ENCODE data around the gene HOXA6. TPM values are rescaled to one million over a fixed set of nuclear protein-coding genes. Genes with fewer than 3 reads are reported as not detected.

HOXA6 gene
- total and polyA plus RNA-seq, 9 of the 15 experiments (the other 6 are each of a cell fraction or from before 2014, with no cell fraction given): not detected

- Histone ChIP-seq H3K4me1 (replicated peaks in 1 of 2; ENCODE audit: control insufficient read depth in 2 of 2, insufficient read depth in 2 of 2, low read length in 2 of 2) (peaks cover 0 to 22% of the 10 kb centered on the region in 2 experiments; a peak in 2 of 5 replicates), H4K20me1 (replicated peaks; ENCODE audit: control insufficient read depth, insufficient read depth, low read length) (no peaks in the 10 kb centered on the region), H3K27ac (ENCODE audit: extremely low read depth, low read depth, low read length) (no peak overlapping the region), H3K79me2 (ENCODE audit: control insufficient read depth, insufficient read depth, low read length) (no peaks in the 10 kb centered on the region), H3K27me3 (ENCODE audit: control insufficient read depth in 2 of 2, insufficient read depth in 2 of 2, low read length in 2 of 2) (peaks cover 32 to 87% of the 10 kb centered on the region in 2 experiments), H3K9me3 (replicated peaks; ENCODE audit: control insufficient read depth, insufficient read depth, low read depth, low read length) (no peaks in the 10 kb centered on the region), H3K9ac (ENCODE audit: insufficient read depth in 1 of 2, low read depth in 2 of 2, low read length in 2 of 2) (no peak overlapping the region), H2AFZ (ENCODE audit: low read depth, low read length) (no peak overlapping the region), H3K9me1 (ENCODE audit: control insufficient read depth, insufficient read depth, low read length) (no peaks in the 10 kb centered on the region), H3K4me3 (no peak overlapping the region), H3K4me2 (ENCODE audit: insufficient read depth, low read length) (no peak overlapping the region), H3K36me3 (ENCODE audit: control insufficient read depth, insufficient read depth, low read length) (no peaks in the 10 kb centered on the region)
- WGBS (ENCODE audit: insufficient coverage, low coverage, missing lambda C conversion rate): 0% methylated on average over 11 of the region's 11 CpGs
- no peak for FAIRE-seq
- ATAC-seq: no peak
- POLR2A ChIA-PET: no interaction called here
- CTCF ChIA-PET (ENCODE audit: low intra/inter-chr PET ratio): no interaction called here
- DNase-seq (ENCODE audit: extremely low read depth in 1 of 4, low spot score in 3 of 4): no peak
- in situ Hi-C loops (cut with MboI): loop anchor here (10.0 kb wide), 1 partner anchor 291 kb away; no protein-coding TSS in a partner anchor
- intact Hi-C loops (cut with micrococcal nuclease): no loop called here
- no peak for TF ChIP-seq XRCC4 (IDR thresholded peaks at IDR 0.05; ENCODE audit: extremely low read depth, insufficient read depth, insufficient read length)
- TF ChIP-seq ARID2 (IDR thresholded peaks at IDR 0.05): no peak
- no peak for TF ChIP-seq ZC3H11A (IDR thresholded peaks at IDR 0.05; ENCODE audit: low read depth, low read length)
- no peak for TF ChIP-seq PTBP1 (IDR thresholded peaks at IDR 0.05; ENCODE audit: low read depth, low read length)
- no peak for TF ChIP-seq THRAP3 (IDR thresholded peaks at IDR 0.05; ENCODE audit: borderline replicate concordance)
- no peak for TF ChIP-seq L3MBTL2 (IDR thresholded peaks at IDR 0.05)
- no peak for TF ChIP-seq RBM14 (IDR thresholded peaks at IDR 0.05; ENCODE audit: borderline replicate concordance, insufficient read depth, low read depth, low read length)
- no peak for TF ChIP-seq CBX1 (IDR thresholded peaks at IDR 0.05; ENCODE audit: low read depth)
- no peak for TF ChIP-seq PPARD (CRISPR knock-in tag; IDR thresholded peaks at IDR 0.05)
- TF ChIP-seq RB1 (IDR thresholded peaks at IDR 0.05; ENCODE audit: low read depth): no peak
- TF ChIP-seq MAFK (IDR thresholded peaks at IDR 0.05; ENCODE audit: low read length): no peak
- no peak for TF ChIP-seq CREM (IDR thresholded peaks at IDR 0.05; ENCODE audit: low read depth)
- TF ChIP-seq ZNF57 (CRISPR knock-in tag; IDR thresholded peaks at IDR 0.05): no peak
- TF ChIP-seq TSHZ1 (CRISPR knock-in tag; IDR thresholded peaks at IDR 0.05): no peak
- TF ChIP-seq NRF1 (conservative IDR thresholded peaks at IDR 0.05 in 1 of 2, IDR thresholded peaks at IDR 0.05 in 1 of 2): no peak
- TF ChIP-seq RBFOX2 (IDR thresholded peaks at IDR 0.05; ENCODE audit: low read depth, low read length): no peak
- TF ChIP-seq, protein P1, sequence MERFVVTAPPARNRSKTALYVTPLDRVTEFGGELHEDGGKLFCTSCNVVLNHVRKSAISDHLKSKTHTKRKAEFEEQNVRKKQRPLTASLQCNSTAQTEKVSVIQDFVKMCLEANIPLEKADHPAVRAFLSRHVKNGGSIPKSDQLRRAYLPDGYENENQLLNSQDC (CRISPR knock-in tag; IDR thresholded peaks at IDR 0.05): no peak
- TF ChIP-seq PHB2 (IDR thresholded peaks at IDR 0.05; ENCODE audit: low read depth): no peak
- BruUV-seq (replicated peaks): no TSS peak
These were observed 1.6 kb downstream of the HOXA6 start for GRCh38 chr7:27145914-27146412.
